GM21619 (cell line): ENCODE data around the gene FXYD7.

Source experiments
- ATAC-seq: cut with Tn5 transposase; IDR thresholded peaks from one replicate; pipeline ENCODE4 v1.9.1; 2021; ENCODE audit not compliant: unreplicated experiment

FXYD7 gene

GRCh38 chr19:35162471-35163326 lies 19.6 kb downstream of the FXYD7 start:
- ATAC-seq = no peak

GRCh38 chr19:35164418-35164817 lies 21.4 kb downstream of the FXYD7 start:
- no peak for ATAC-seq

DNA sequence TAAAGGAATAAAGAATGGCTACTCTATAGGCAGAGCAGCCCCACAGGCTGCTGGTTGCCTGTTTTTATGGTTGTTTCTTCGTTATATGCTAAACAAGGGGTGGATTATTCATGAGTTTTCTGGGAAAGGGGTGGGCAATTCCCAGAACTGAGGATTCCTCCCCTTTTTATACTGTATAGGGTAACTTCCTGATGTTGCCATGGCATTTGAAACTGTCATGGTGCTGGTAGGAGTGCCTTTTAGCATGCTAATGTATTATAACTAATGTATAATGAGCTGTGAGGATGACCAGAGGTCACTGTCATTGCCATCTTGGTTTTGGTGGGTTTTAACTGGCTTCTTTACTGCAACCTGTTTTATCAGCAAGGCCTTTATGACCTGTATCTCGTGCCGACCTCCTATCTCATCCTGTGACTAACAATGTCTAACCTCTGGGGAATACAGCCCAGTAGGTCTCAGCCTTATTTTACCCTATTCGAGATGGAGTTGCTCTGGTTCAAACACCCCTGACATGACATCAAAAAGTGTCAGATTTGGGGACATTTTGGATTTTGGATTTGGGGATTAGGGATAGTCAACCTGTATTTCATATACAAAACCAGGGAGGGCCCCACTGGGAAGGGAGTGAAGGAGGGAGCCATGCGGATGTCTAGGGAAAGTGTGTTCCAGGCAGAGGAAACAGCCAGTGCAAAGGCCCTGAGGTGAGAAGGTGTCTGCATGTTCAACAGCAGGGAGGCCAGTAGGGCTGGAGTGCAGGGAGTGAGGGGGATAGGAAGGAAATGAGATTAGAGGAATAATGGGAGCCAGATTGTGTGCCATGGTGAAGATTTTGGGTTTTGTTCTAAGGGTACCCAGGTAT lies 22.4 kb downstream of the FXYD7 start:
- no peak for ATAC-seq

- no peak for ATAC-seq
Measured at GRCh38 chr19:35166100-35167063, 23.3 kb downstream of the FXYD7 start.

DNA sequence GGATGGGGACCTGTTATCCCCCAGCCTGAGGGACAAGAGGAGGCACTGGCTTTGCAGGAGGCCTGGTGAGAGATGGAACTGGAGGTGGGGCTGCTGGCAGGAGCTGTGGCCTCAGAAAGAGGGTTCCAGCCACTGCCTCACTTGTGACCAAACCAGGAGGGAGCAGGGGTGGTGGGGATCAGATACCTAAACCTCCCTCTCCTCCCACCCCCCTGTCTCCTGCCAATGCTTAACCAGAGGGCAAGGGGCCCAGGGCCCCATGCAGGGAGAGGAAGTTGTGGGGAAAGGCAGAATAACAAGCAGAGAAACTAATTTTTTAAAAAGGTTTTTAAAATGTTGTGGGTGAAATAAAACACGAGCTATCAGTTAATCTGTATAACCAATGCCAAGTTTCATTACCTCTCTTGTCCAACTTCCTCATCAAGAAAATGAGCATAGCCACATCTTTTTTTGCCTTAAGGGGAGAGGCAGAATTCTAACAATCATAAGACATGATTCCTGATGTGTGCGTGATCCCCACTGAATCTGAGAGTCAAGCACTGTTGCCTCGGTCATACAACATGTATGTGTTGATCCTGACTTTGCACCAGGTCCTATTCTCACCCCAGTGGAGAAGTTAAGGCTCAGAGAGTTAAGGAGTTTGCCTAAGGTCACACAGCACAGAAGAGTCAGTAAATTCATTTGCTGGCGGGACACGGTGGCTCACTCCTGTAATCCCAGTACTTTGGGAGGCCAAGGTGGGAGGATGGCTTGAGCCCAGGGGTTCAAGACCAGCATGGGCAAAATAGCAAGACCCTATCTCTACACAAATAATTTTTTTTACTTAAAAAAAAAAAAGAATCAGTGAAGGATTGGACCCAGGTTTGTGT lies 24.4 kb downstream of the FXYD7 start:
- ATAC-seq = no peak

DNA sequence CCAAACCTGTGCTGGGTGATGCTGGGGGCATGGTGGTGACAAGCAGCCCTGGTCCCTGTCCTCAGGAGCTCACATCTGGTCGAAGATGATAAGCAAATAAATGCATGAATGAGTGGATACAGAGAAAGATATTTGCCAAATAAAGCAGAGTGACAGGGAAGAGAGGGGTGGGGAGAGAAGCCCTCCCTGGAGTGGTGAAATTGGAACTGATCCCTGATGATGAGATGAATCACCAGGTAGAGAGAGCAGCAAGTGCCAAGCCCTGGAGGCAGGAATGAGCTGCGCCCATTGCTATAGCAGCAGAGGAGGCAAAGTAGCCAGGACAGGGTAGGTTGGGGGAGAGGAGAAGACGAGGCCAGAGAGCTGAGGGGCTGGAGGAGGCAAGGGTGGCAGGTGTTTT lies 25.1 kb downstream of the FXYD7 start:
- ATAC-seq = no peak

DNA sequence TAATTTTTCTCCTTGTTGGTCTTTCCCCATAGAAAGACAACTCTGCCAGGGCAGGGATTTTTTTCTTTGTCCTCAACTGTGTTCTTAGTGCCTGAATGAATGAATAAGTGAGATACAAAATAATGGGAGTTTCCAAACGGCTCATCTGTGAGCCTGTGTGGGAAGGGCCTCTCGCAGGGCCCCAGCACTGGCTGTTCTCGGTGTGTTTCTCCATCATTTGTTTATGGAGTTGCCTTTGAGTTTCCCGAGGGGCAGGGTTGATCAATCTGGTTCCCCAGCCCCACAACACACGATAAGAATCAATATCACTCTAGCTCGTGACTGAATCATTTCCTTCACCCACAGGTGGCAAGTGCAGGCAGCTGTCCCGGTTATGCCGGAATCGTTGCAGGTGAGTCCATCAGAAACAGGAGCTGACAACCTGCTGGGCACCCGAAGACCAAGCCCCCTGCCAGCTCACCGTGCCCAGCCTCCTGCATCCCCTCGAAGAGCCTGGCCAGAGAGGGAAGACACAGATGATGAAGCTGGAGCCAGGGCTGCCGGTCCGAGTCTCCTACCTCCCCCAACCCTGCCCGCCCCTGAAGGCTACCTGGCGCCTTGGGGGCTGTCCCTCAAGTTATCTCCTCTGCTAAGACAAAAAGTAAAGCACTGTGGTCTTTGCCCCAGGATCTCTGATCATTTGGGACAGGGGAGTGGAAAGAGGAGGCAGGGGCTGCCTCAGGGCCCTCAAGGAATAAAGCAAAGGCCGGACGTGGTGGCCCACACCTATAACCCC lies 26.4 kb downstream of the FXYD7 start:
- ATAC-seq = no peak

GRCh38 chr19:35170359-35171061 lies 27.5 kb downstream of the FXYD7 start:
- ATAC-seq = no peak

DNA sequence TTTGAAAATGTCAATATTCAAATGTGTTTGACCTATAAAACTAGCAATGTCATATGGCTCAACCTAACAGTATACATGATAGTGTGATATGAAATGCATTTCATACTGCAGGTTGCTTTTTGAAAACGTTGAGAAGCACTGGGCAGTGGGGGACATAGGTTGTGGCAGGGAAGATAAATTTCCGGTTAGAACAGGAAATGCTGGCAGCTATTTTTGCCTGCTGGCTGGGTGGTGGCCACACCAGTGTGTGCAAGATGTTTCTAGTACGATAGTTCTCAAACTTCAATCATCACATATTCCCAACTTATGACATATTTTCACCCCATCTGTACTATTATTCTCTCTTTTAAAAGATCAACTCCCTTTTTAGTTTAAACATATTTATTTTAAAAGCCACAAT lies 28.7 kb downstream of the FXYD7 start:
- ATAC-seq = no peak

DNA sequence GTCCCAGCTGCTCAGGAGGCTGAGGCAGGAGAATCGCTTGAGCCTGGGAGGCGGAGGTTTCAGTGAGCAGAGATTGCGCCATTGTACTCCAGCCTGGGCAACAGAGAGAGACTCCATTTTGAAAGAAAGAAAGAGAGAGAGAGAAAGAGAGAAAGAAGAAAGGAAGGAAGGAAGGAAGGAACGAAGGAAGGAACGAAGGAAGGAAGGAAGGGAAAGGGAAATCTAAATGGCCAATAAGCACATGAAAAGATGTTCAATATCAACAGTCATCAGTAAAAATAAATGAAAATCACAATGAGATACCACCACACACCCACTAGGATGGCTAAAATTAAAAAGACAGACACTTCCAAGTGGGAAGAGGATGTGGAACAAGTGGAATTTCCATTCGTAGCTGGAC lies 31.2 kb downstream of the FXYD7 start:
- no peak for ATAC-seq

GRCh38 chr19:35176181-35176570 lies 33.1 kb downstream of the FXYD7 start:
- no peak for ATAC-seq

- ATAC-seq = no peak
Measured at GRCh38 chr19:35177377-35178274, 34.6 kb downstream of the FXYD7 start.

DNA sequence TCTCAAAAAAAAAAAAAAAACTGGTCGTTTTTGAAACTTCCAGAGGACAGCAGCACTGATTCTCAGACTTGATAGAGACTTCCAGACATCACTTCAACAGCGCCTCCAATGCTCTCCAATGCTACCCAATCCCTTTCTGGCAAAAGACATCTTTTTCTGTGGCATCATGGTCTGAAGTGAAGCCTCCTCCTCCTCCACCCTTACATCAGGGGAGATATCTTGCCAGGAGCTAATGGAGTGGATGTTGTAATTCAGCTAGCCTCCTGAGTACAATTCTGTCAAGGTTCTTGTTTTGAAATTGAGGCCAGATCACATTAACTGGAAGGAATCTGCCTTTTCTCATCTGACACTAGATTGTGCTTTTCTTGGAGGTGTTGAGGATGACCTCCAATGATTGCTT lies 35.6 kb downstream of the FXYD7 start:
- ATAC-seq = no peak

DNA sequence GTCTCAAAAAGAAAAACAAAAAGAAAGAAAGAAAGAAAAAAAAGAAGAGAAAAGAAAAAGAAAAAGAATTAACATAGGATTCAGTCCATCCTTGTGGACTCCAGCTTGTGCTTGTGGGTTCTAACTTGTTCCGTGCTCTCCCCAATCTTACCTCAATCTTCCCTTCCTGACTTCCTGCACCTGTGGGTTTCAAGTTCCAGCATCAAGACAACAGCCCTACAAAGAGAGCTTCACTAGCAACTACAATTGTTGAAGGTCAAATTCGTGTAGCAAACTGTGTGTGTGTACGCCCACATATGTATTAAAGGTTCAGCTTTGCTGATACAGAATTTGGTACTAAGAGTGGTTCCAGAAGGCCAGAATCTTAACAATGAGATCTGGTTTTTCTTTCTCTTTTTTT lies 36.8 kb downstream of the FXYD7 start:
- ATAC-seq = no peak

DNA sequence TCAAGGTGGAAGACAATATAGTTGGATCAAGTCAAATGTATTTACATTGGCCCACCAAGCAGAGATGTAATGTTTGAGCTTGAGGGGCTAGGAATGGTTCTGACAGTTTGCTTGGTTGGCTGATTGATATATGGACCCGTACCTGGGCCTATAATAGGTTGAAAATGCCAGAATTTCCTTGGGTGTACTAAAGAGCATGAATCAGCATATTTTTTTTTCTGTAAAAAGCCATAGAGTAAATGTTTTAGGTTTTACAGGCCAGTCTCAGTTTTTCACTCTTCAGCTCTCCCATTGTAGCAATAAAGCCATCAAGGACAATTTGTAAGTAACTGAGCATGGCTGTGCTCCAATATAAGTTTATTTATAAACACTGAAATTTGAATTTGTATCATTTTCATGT lies 38.3 kb downstream of the FXYD7 start:
- ATAC-seq = no peak

DNA sequence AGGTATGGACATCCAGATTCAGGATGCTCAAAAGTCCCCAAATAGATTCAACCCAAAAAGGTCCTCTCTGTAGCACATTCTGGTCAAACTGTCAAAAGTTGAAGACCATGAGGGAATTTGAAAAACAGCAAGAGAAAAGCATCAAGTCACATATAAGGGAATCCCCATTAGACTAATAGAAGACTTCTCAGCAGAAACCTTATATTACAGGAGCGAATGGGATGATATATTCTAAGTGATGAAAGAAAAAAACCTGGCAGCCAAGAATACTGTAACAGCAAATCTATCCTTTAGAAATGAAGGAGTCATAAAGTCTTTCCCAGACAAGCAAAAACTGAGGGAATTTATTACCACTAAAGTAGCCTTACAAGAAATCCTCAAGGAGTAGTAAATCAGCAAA lies 41.2 kb downstream of the FXYD7 start:
- ATAC-seq = no peak

- ATAC-seq = no peak
Measured at GRCh38 chr19:35184884-35185283, 41.8 kb downstream of the FXYD7 start.
